Aorta (tissue), 5 donors: ENCODE results near the gene NUAK2. TPM values are rescaled to one million over a fixed set of nuclear protein-coding genes. Genes with fewer than 3 reads are reported as not detected.

Experiments
- ATAC-seq: fragments of 200-7000 bp; cut with Tn5 transposase; one replicate; pipeline ENCODE4 v1.9.1; 2022; ENCODE audit warnings: moderate library complexity; ENCODE audit not compliant: low FRiP score
- DNase-seq, 2 donors: peaks; one replicate each; pipeline ENCODE4 v3.0.0-alpha.2; 2020
- H3K27ac ChIP-seq, 2 donors: one replicate each; pipeline ENCODE4 v1.5.1; 2013; ENCODE audit warnings: low read length in 2 of 2, mild to moderate bottlenecking in 2 of 2, moderate library complexity in 2 of 2, control low read depth in 1 of 2, inconsistent platforms in 1 of 2, low read depth in 1 of 2
- H3K27me3 ChIP-seq, 2 donors: one replicate each; pipeline ENCODE4 v1.6.1; 2013; ENCODE audit warnings: control low read depth in 1 of 2, low read length in 1 of 2, mild to moderate bottlenecking in 1 of 2, moderate library complexity in 1 of 2; ENCODE audit not compliant: insufficient read depth in 2 of 2, control insufficient read depth in 1 of 2
- H3K36me3 ChIP-seq, 2 donors: one replicate each; pipeline ENCODE4 v1.6.1; 2013; ENCODE audit warnings: control low read depth in 1 of 2, low read length in 1 of 2, mild to moderate bottlenecking in 1 of 2; ENCODE audit not compliant: insufficient read depth in 2 of 2, control insufficient read depth in 1 of 2
- H3K4me1 ChIP-seq, 2 donors: one replicate each; pipeline ENCODE4 v1.6.1; 2013; ENCODE audit warnings: low read length in 2 of 2, control low read depth in 1 of 2, mild to moderate bottlenecking in 1 of 2, moderate library complexity in 1 of 2; ENCODE audit not compliant: insufficient read depth in 2 of 2, control insufficient read depth in 1 of 2
- H3K4me3 ChIP-seq, 2 donors: one replicate each; pipeline ENCODE4 v1.5.1; 2013; ENCODE audit warnings: low read length in 2 of 2, control low read depth in 1 of 2, mild to moderate bottlenecking in 1 of 2
- H3K9me3 ChIP-seq: one replicate; pipeline ENCODE4 v1.6.1; 2013; ENCODE audit warnings: mild to moderate bottlenecking, low read length; ENCODE audit not compliant: control insufficient read depth
- WGBS, 2 donors: extraction: QIAGEN DNeasy Blood & Tissue Kit; methylation state at CpG; one replicate each; pipeline ENCODE4 v1.1.7; 2013; 5-methylcytosine and 5-hydroxymethylcytosine counted together
- intact Hi-C, 2 donors: fragments of 100-400 bp; cut with DNase I; formaldehyde crosslinking; loops; one replicate each; pipeline versions ENCODE4 v1.14.2 to v1.15.0; 2022
- polyA plus RNA-seq, 2 donors: library from polyadenylated mRNA; stranded (reverse); fragments of 200-250 nt; gene quantifications; one replicate each; pipeline ENCODE4 v1.2.3, GENCODE V29; 2013
- total RNA-seq, 2 donors: library from RNA; stranded (reverse); fragmentation: NEBNext Ultra II Directional; extraction: Animal tissue kit (Norgen Biotek cat#: 25700); gene quantifications; one replicate each; pipeline ENCODE4 v1.2.1, GENCODE V29; 2021
- donor health status: healthy with polysubstance abuse.
- donor health status: Bipolar disorder and iron deficiency.
- donor health status: DM: no; HTN: no; CAD: no.
- donor health status: DM: no; HTN: no; CAD: no.
- donor health status: DM: yes; HTN: yes; CAD: no.

The NUAK2 gene
- total and polyA plus RNA-seq, 4 donors = 0.49 to 3.0 (median 2.1) TPM

DNA sequence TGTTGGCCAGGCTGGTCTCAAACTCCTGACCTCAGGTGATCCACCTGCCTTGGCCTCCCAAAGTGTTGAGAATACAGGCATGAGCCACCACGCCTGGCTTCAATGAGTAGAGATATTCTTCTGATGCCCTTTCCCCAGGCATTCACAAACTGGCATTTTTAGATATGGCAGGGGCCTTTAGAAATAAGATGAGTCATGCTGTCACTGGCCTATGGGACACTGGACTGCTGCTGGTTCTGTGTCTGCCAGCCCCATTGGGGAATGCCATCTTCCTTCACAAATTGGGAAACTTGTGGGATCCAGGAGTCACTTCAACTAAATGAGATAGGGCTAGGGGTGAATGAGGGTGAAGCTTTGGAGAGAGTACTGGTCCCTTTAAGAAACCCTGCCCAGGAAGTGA, 19.1 kb upstream of the NUAK2 start:
- Histone ChIP-seq H3K4me1 (no peaks in the 10 kb centered on the region), H3K36me3 (no peaks in the 10 kb centered on the region), H3K27me3 (no peaks in the 10 kb centered on the region), H3K9me3 (no peaks in the 10 kb centered on the region), H3K4me3 (no peak overlapping the region), H3K27ac (no peak overlapping the region)
- 95 to 100% methylated on average over 1 of the region's 1 CpG for WGBS, 2 donors
- peak in 1 of 2 donors; percentile 31 for DNase-seq
- no peak for ATAC-seq
- intact Hi-C loops = no loop called here

DNA sequence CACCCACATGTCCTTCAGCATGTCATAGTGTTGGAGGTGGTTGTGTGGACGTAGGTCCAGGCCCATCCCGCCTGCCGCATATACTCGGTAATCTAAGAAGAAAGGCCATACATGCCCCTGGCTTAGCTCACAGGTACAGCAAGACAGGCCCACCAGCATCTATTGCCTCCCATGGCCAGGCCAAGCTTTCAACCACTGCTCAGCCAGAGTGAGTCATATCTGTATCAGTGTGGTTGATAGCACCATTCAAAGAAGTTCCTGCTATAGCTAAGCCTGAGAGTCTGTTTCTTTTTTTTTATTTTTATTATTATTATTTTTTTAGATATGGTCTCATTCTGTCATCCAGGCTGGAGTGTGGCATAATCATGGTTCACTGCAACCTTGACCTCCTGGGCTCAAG, 18.2 kb upstream of the NUAK2 start:
- 96 to 98% methylated on average over 4 of the region's 4 CpGs for whole genome bisulfite sequencing, 2 donors

GRCh38 chr1:205339197-205339702, 17.7 kb upstream of the NUAK2 start:
- intact Hi-C loops = loop anchor here in 1 of 2 donors (5.0 to 10.0 kb wide), 2 partner anchors 148 to 186 kb away; no protein-coding TSS in a partner anchor
- 93 to 94% methylated on average over 21 of the region's 21 CpGs for WGBS, 2 donors
- Histone ChIP-seq H3K9me3 (no peaks in the 10 kb centered on the region), H3K27me3 (no peaks in the 10 kb centered on the region), H3K4me1 (no peaks in the 10 kb centered on the region), H3K27ac (no peak overlapping the region), H3K36me3 (no peaks in the 10 kb centered on the region), H3K4me3 (no peak overlapping the region)
- ATAC-seq (no peak), DNase-seq (peak in 1 of 2 donors; percentile 38)

More for the DNA sequence above, 18.2 kb upstream of the NUAK2 start:
- no peak for ATAC-seq
- no peak for DNase-seq
- Histone ChIP-seq H3K9me3 (no peaks in the 10 kb centered on the region), H3K27ac (no peak overlapping the region), H3K27me3 (no peaks in the 10 kb centered on the region), H3K36me3 (no peaks in the 10 kb centered on the region), H3K4me1 (no peaks in the 10 kb centered on the region), H3K4me3 (no peak overlapping the region)
- intact Hi-C loops = loop anchor here in 1 of 2 donors (5.0 to 10.0 kb wide), 2 partner anchors 148 to 185 kb away; no protein-coding TSS in a partner anchor

DNA sequence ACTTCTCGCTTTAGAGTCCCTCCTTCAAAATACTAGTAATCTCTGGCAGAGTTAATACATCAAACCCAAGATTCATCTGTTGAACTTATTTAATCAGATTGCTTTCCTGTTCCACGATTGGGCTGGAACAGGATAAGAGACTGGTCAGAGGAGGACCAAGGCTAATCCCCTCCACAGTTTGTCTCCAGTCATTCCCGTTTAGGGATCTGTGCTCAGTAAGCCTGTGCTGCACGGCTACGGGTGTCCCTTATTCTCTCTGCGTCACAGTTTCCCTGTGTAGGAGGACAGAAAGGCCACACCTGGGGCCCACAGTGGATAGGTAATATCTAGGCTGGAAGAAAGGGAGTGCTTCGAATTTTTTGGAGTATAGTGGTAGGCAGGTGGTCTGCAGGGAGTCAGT, 16.5 kb upstream of the NUAK2 start:
- WGBS, 2 donors = 79 to 88% methylated on average over 7 of the region's 7 CpGs
- Histone ChIP-seq H3K9me3 (no peaks in the 10 kb centered on the region), H3K36me3 (no peaks in the 10 kb centered on the region), H3K27me3 (no peaks in the 10 kb centered on the region), H3K4me3 (no peak overlapping the region), H3K4me1 (no peaks in the 10 kb centered on the region), H3K27ac (no peak overlapping the region)
- ATAC-seq (no peak), DNase-seq (peak in 1 of 2 donors; percentile 36)
- intact Hi-C loops = loop anchor here in 1 of 2 donors (5.0 to 10.0 kb wide), 2 partner anchors 149 to 187 kb away; no protein-coding TSS in a partner anchor

- DNase-seq (no peak), ATAC-seq (no peak)
- no peaks in the 10 kb centered on the region for H3K27me3 ChIP-seq
- H3K27ac ChIP-seq = no peak overlapping the region
- H3K9me3 ChIP-seq = no peaks in the 10 kb centered on the region
- no peaks in the 10 kb centered on the region for H3K4me1 ChIP-seq
- intact Hi-C loops = loop anchor here in 1 of 2 donors (5.0 to 10.0 kb wide), 2 partner anchors 150 to 187 kb away; no protein-coding TSS in a partner anchor
- 86 to 89% methylated on average over 7 of the region's 7 CpGs for WGBS, 2 donors
- no peak overlapping the region for H3K4me3 ChIP-seq
- no peaks in the 10 kb centered on the region for H3K36me3 ChIP-seq
These were observed 15.9 kb upstream of the NUAK2 start for GRCh38 chr1:205337481-205337880.

- peak; percentile 88 to 91 for DNase-seq
These were observed 14.1 kb upstream of the NUAK2 start for GRCh38 chr1:205335692-205336091.

GRCh38 chr1:205332015-205332791, 10.7 kb upstream of the NUAK2 start:
- no peaks in the 10 kb centered on the region for H3K4me1 ChIP-seq

More at GRCh38 chr1:205335692-205336091, 14.1 kb upstream of the NUAK2 start:
- Histone ChIP-seq H3K9me3 (no peaks in the 10 kb centered on the region), H3K4me1 (no peaks in the 10 kb centered on the region), H3K27ac (no peak overlapping the region), H3K27me3 (no peaks in the 10 kb centered on the region), H3K4me3 (no peak overlapping the region), H3K36me3 (no peaks in the 10 kb centered on the region)
- intact Hi-C loops = loop anchor here (2.0 to 10.0 kb wide), 4 partner anchors 95 to 189 kb away; no protein-coding TSS in a partner anchor
- ATAC-seq = peak; percentile 74
- 4 to 5% methylated on average over 4 of the region's 4 CpGs for WGBS, 2 donors

GRCh38 chr1:205330150-205330549, 8.6 kb upstream of the NUAK2 start:
- ATAC-seq (no peak), DNase-seq (no peak)
- Histone ChIP-seq H3K9me3 (no peaks in the 10 kb centered on the region), H3K27ac (no peak overlapping the region), H3K4me1 (no peaks in the 10 kb centered on the region), H3K36me3 (no peaks in the 10 kb centered on the region), H3K27me3 (no peaks in the 10 kb centered on the region), H3K4me3 (no peak overlapping the region)
- WGBS, 2 donors = 57 to 66% methylated on average over 2 of the region's 2 CpGs
- intact Hi-C loops = loop anchor here in 1 of 2 donors (10.0 kb wide), 1 partner anchor 195 kb away; no protein-coding TSS in a partner anchor

More at GRCh38 chr1:205332015-205332791, 10.7 kb upstream of the NUAK2 start:
- Histone ChIP-seq H3K36me3 (no peaks in the 10 kb centered on the region), H3K4me3 (no peak overlapping the region), H3K27me3 (no peaks in the 10 kb centered on the region), H3K9me3 (no peaks in the 10 kb centered on the region), H3K27ac (no peak overlapping the region)
- WGBS, 2 donors = 88 to 91% methylated on average over 11 of the region's 11 CpGs
- DNase-seq (no peak), ATAC-seq (no peak)
- intact Hi-C loops = loop anchor here in 1 of 2 donors (10.0 kb wide), 1 partner anchor 193 kb away; no protein-coding TSS in a partner anchor
